Right atrium auricular region (tissue), 2 donors: ENCODE results near the gene MARK2. TPM values are rescaled to one million over a fixed set of nuclear protein-coding genes. Genes with fewer than 3 reads are reported as not detected.

Experiments
- DNase-seq: peaks from one replicate; pipeline ENCODE4 v3.0.0-alpha.2; 2019; ENCODE audit warnings: low spot score
- H3K27ac ChIP-seq, 2 donors: fragments of 200-600 bp; sonication (generic); 1 replicate in 1 of 2; 2 replicates in 1 of 2; pipeline ENCODE4 v1.5.1; 2016 to 2019
- H3K27me3 ChIP-seq, 2 donors: fragments of 200-600 bp; sonication (generic); one replicate each; pipeline versions ENCODE4 v1.5.1 to v1.6.0; 2017 to 2019
- H3K36me3 ChIP-seq: fragments of 200-600 bp; sonication (generic); one replicate; pipeline ENCODE4 v1.5.1; 2016
- H3K4me1 ChIP-seq, 2 donors: fragments of 200-600 bp; sonication (generic); one replicate each; pipeline versions ENCODE4 v1.5.1 to v1.6.0; 2017 to 2019
- H3K4me3 ChIP-seq, 2 donors: fragments of 200-600 bp; sonication (generic); 1 replicate in 1 of 2; 2 replicates in 1 of 2; pipeline ENCODE4 v1.5.1; 2017 to 2019; ENCODE audit warnings: mild to moderate bottlenecking in 1 of 2, moderate library complexity in 1 of 2
- H3K9me3 ChIP-seq, 2 donors: fragments of 200-600 bp; sonication (generic); one replicate each; pipeline ENCODE4 v1.5.1; 2019
- total RNA-seq, 2 donors: library from RNA; depleted of rRNA; stranded (reverse); fragments of >200 nt; gene quantifications; one replicate each; pipeline ENCODE4 v1.1.0, GENCODE V29; 2016
- TF ChIP-seq, protein P1 (sequence below), 2 donors: fragments of 200-600 bp; sonication (generic); IDR thresholded peaks; one replicate each; pipeline ENCODE4 v1.5.1; 2019; ENCODE audit warnings: antibody characterized with exemption in 2 of 2

The MARK2 gene
- 10 to 100 TPM; 29.3 to 31.5 TPM for total RNA-seq

DNA sequence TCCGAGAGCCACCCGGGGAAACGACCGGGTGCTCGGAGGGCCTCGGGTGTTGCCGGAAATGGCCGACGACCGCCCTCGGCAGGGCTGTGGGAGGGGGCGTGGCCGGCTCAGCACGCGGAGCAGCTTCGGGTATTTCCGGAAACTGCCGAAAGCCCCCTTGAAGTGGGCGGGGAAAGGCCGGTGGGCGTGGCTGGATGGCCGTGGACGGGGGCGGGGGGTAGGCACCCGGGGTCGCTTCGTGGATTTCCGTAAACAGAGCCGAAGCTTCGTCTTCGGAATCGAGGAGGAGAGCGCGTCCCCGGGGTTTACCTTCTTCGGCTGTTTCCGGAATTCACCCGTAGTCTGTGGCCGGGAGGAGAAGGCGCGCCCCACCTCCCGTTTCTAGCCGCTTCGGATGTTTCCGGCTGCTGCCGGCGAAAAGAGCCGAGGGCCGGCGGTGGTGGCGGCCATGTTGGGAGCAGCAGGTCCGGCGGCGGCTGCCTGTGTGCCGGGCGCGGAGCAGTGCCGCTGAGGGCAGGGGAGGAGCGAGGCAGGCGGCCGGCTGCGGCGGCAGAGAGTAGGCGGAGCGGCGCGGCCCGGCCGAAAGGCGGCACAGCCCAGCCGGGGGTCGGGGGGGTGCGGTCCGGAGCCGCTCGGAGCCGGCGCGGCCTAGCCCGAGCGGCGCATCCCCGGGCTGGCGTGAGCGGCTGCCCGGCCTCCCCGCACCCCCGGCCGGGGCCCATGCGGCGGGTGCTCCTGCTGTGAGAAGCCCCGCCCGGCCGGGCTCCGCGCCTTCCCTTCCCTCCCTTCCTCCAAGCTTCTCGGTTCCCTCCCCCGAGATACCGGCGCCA lies at the start of gene MARK2:
Gene MARK2, plus strand, starts transcription at position 433 of the 830 bp plus-strand sequence. Its CDS starts 397 bp downstream, at position 830.
- Histone ChIP-seq H3K4me1 (peaks cover 0 to 51% of the 10 kb centered on the region in 2 donors), H3K27ac (peak within 1 kb of the TSS; percentile 86 to 90), H3K36me3 (peaks cover 4% of the 10 kb centered on the region), H3K9me3 (no peaks in the 10 kb centered on the region), H3K4me3 (peak within 1 kb of the TSS; percentile 87 to 94), H3K27me3 (no peaks in the 10 kb centered on the region)
- TF ChIP-seq, protein P1, sequence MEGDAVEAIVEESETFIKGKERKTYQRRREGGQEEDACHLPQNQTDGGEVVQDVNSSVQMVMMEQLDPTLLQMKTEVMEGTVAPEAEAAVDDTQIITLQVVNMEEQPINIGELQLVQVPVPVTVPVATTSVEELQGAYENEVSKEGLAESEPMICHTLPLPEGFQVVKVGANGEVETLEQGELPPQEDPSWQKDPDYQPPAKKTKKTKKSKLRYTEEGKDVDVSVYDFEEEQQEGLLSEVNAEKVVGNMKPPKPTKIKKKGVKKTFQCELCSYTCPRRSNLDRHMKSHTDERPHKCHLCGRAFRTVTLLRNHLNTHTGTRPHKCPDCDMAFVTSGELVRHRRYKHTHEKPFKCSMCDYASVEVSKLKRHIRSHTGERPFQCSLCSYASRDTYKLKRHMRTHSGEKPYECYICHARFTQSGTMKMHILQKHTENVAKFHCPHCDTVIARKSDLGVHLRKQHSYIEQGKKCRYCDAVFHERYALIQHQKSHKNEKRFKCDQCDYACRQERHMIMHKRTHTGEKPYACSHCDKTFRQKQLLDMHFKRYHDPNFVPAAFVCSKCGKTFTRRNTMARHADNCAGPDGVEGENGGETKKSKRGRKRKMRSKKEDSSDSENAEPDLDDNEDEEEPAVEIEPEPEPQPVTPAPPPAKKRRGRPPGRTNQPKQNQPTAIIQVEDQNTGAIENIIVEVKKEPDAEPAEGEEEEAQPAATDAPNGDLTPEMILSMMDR (IDR thresholded peaks at IDR 0.05) = no peak
- DNase-seq = peak; percentile 97

DNA sequence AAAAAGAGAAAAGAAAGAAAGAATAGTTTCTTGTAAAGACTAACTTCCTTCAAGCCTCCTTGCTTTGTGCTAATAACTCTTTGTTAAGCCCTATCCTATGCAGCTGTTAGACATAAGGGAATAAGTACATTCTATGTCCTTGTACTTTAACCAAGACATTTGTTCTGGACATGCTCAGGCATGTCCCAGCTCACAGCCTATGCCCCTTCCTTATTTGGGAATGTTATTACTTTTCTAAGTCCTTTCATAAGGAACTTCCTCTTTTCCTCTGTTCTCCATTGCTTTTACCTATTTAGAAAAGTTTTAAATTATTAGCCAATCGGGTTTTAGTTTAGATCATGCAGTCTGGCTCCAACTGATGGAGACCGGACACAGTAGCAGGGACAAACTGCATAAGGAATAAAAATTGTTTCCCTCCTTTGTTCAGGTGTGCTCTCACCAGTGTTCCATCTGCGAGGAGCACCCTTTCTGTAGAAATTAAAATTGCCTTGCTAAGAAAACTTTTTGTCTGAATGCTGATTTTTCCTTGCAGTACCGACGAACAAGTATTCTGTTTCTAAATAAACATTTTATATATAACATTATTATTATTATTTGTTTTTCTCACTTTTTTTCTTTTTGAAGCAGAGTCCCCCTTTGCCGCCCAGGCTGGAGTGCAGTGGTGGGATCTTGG lies 47.3 kb upstream of the MARK2 start:
- Histone ChIP-seq H3K27me3 (no peaks in the 10 kb centered on the region), H3K36me3 (no peaks in the 10 kb centered on the region), H3K9me3 (peaks cover 0 to 12% of the 10 kb centered on the region in 2 donors), H3K4me3 (no peak overlapping the region), H3K27ac (no peak overlapping the region), H3K4me1 (no peaks in the 10 kb centered on the region)
- TF ChIP-seq, protein P1 (IDR thresholded peaks at IDR 0.05) = no peak
- DNase-seq = no peak

DNA sequence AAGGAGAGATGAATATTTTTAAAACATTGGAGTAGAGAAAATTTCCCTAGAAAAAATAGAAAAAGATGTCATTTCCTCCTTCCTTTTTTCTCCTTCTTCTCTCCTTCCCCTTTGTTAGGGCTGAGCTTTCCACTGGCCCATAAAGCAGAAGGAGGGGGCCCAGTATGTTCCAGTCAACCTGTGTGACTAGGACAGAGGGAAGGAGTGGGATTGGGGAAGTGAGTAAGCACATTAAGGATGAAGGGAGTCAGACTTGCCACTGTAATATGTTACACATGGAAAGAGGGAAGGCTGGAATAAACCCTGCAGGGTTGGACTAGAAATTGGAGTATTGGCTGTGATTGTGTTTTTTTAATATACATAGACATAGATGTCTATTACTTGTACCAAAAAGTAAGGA lies 45.7 kb upstream of the MARK2 start:
- Histone ChIP-seq H3K9me3 (peaks cover 0 to 12% of the 10 kb centered on the region in 2 donors), H3K4me1 (no peaks in the 10 kb centered on the region), H3K4me3 (no peak overlapping the region), H3K27ac (no peak overlapping the region), H3K27me3 (no peaks in the 10 kb centered on the region), H3K36me3 (no peaks in the 10 kb centered on the region)
- DNase-seq = no peak
- TF ChIP-seq, protein P1 (IDR thresholded peaks at IDR 0.05) = no peak

DNA sequence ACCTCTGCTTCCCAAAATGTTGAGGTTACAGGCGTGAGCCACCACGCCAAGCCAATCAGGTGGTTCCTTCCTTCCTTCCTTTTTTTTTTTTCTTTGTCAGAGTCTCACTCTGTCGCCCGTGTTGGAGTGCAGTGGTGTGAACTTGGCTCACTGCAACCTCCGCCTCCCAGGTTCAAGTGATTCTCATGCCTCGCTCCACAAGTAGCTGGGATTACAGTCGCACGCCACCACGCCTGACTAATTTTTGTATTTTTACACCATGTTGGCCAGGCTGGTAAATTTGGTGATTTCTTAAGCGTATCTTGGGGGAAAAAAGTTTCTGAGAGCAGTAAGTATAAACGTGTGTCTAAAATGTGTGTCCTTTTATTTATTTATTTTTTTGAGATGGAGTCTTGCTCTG lies 43.8 kb upstream of the MARK2 start:
- Histone ChIP-seq H3K4me3 (no peak overlapping the region), H3K27ac (no peak overlapping the region), H3K4me1 (no peaks in the 10 kb centered on the region), H3K9me3 (peaks cover 0 to 12% of the 10 kb centered on the region in 2 donors), H3K36me3 (no peaks in the 10 kb centered on the region), H3K27me3 (no peaks in the 10 kb centered on the region)
- no peak for DNase-seq
- TF ChIP-seq, protein P1 (IDR thresholded peaks at IDR 0.05) = no peak

DNA sequence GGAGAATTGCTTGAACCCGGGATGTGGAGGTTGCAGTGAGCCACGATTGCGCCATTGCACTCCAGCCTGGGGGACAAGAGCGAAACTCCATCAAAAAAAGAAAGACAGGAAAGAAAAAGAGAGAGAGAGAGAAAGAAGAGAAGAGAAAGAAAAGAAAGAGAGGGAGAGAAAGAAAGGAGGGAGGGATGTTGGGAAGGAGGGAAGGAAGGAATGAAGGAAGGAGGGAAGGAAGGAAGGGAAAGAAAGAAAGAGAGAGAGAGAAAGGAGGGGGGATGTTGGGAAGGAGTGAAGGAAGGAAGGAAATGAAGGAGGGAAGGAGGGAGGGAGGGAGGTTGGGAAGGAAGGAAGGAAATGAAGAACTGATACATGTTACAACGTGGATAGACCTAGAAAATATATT lies 38.0 kb upstream of the MARK2 start:
- TF ChIP-seq, protein P1 (IDR thresholded peaks at IDR 0.05) = no peak
- H3K4me3 ChIP-seq = no peak overlapping the region
- no peak for DNase-seq
- H3K4me1 ChIP-seq = no peaks in the 10 kb centered on the region
- H3K27me3 ChIP-seq = no peaks in the 10 kb centered on the region
- no peak overlapping the region for H3K27ac ChIP-seq
- no peaks in the 10 kb centered on the region for H3K36me3 ChIP-seq
- H3K9me3 ChIP-seq = no peaks in the 10 kb centered on the region
